GM03348 (cell line): ENCODE results near the gene SGPP1.
"Not testable (repeated sequence)": the region's sequence is repeated elsewhere in the genome, so short reads cannot be mapped to it uniquely, and the experiment has no call there.

Experiments used
- DNase-seq: peaks from one replicate; pipeline ENCODE4 v3.0.0; 2012; ENCODE audit warnings: low spot score

SGPP1 gene

GRCh38 chr14:63726499-63726898, 1.4 kb downstream of the SGPP1 start:
- DNase-seq: no peak

- DNase-seq: no peak
These were observed 1.9 kb downstream of the SGPP1 start for GRCh38 chr14:63725786-63726460.

GRCh38 chr14:63717702-63718101, 10.2 kb downstream of the SGPP1 start:
- peak; percentile 10 for DNase-seq

GRCh38 chr14:63715360-63715759, 12.5 kb downstream of the SGPP1 start:
- DNase-seq: no peak

- peak; percentile 68 for DNase-seq
These were observed 14.1 kb downstream of the SGPP1 start for GRCh38 chr14:63713764-63714163.

- no peak for DNase-seq
These were observed 14.8 kb downstream of the SGPP1 start for GRCh38 chr14:63713058-63713457.

- DNase-seq: no peak
These were observed 15.7 kb downstream of the SGPP1 start for GRCh38 chr14:63712123-63712522.

- no peak for DNase-seq
These were observed 17.4 kb downstream of the SGPP1 start for GRCh38 chr14:63710497-63710896.

GRCh38 chr14:63709589-63709988, 18.3 kb downstream of the SGPP1 start:
- no peak for DNase-seq

- no peak for DNase-seq
These were observed 20.6 kb downstream of the SGPP1 start for GRCh38 chr14:63707216-63707615.

GRCh38 chr14:63705561-63706070, 22.2 kb downstream of the SGPP1 start:
- no peak for DNase-seq

GRCh38 chr14:63702530-63702929, 25.3 kb downstream of the SGPP1 start:
- DNase-seq: not testable (repeated sequence)

- DNase-seq: no peak
These were observed 26.1 kb downstream of the SGPP1 start for GRCh38 chr14:63701606-63702299.

- DNase-seq: peak; percentile 9
These were observed 35.4 kb downstream of the SGPP1 start for GRCh38 chr14:63692310-63693020.

- DNase-seq: no peak
These were observed 38.7 kb downstream of the SGPP1 start for GRCh38 chr14:63689132-63689531.

GRCh38 chr14:63686926-63687325, 40.9 kb downstream of the SGPP1 start:
- DNase-seq: no peak

- DNase-seq: no peak
These were observed 42.5 kb downstream of the SGPP1 start for GRCh38 chr14:63685401-63685800.

GRCh38 chr14:63682727-63683593, 44.9 kb downstream of the SGPP1 start:
- DNase-seq: no peak

GRCh38 chr14:63678536-63678935, 49.3 kb downstream of the SGPP1 start:
- DNase-seq: no peak

- peak; percentile 21 for DNase-seq
These were observed 49.9 kb downstream of the SGPP1 start for GRCh38 chr14:63677891-63678379.

- DNase-seq: no peak
These were observed 51.2 kb downstream of the SGPP1 start for GRCh38 chr14:63676615-63677014.
